GM12801 (cell line): ENCODE data around the gene CALHM2.

Source experiments
- TF ChIP-seq, protein P1 (sequence below): IDR thresholded peaks from one replicate; pipeline ENCODE4 v1.5.1; 2011; ENCODE audit warnings: control low read depth; ENCODE audit not compliant: insufficient read length; ENCODE audit errors: extremely low read depth

CALHM2 gene

DNA sequence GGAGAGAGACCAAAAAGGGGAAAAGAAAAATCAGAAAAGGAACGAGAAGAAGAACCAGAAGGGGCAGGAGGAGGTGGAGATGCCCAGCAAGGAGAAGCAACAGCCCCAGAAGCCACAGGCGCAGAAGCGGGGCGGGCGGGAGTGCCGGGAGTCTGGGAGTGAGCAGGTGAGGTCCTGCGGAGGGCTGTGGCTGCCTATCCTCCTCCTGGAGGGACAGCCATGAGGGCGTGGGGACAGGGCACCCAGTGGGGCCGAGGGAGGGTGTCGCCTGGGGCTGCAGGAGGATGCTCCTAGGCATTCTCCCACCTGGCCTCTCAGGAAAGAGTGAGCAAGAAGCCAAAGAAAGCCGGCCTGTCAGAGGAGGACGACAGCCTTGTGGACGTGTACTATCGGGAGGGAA is 11.8 kb downstream of the CALHM2 start:
- TF ChIP-seq, protein P1, sequence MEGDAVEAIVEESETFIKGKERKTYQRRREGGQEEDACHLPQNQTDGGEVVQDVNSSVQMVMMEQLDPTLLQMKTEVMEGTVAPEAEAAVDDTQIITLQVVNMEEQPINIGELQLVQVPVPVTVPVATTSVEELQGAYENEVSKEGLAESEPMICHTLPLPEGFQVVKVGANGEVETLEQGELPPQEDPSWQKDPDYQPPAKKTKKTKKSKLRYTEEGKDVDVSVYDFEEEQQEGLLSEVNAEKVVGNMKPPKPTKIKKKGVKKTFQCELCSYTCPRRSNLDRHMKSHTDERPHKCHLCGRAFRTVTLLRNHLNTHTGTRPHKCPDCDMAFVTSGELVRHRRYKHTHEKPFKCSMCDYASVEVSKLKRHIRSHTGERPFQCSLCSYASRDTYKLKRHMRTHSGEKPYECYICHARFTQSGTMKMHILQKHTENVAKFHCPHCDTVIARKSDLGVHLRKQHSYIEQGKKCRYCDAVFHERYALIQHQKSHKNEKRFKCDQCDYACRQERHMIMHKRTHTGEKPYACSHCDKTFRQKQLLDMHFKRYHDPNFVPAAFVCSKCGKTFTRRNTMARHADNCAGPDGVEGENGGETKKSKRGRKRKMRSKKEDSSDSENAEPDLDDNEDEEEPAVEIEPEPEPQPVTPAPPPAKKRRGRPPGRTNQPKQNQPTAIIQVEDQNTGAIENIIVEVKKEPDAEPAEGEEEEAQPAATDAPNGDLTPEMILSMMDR, result no peak

DNA sequence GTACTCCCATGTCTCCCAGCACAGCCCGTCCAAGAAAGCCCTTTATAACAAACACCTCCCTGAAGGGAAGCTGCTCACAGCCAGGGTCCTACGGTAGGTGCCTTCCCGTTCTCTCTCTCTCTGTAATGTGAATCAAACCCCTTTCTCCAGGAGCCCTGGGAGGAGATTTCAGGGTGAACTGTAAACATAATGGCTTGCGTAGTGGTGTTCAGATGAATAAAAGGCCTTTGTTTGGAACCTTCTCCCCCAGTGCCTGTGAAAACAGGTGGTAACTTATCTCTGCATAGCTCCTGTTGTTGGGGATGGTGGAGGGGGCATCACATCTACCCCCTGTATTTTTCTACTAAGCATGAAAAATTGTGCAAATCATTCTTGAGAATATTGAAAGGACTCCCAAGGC is 12.4 kb downstream of the CALHM2 start:
- TF ChIP-seq, protein P1, result no peak

DNA sequence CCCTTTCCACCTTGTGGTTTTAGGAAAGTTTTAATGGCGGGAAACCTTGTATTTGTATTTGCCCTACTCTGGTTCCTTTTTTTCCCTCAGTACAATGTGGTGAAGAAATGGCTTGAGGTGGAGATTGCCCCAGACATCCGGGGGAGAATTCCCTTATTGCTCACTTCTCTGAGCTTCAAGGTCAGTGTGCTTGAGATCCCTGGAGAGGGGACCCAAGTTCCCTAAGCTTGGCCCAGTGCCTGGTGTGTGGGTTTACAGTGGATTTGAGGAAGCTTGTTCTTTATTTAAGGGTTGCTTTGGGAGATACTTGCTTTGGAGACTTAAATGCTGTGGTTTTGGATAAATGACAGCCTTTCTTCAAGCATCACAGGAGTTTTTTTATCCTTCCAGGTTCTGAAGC is 18.3 kb downstream of the CALHM2 start:
- TF ChIP-seq, protein P1, result no peak

DNA sequence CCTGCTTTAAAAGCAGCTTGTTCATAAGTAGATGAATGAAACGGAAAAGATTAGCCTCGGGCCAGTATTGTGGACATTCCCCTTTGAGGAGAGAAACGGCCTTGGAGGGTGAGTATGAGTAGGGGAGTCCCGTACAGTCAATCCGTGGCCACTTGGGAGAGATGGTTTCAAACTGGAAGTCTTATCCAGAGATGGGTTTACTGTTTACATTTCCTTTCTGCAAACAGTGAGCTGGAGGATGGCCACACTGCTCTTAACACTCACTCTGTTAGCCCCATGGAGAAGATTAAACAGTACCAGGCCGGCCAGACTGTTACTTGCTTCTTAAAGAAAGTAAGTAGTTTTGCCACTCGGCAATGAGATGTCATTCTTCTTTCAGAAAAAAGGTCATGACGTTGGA is 20.3 kb downstream of the CALHM2 start:
- TF ChIP-seq, protein P1, result no peak

DNA sequence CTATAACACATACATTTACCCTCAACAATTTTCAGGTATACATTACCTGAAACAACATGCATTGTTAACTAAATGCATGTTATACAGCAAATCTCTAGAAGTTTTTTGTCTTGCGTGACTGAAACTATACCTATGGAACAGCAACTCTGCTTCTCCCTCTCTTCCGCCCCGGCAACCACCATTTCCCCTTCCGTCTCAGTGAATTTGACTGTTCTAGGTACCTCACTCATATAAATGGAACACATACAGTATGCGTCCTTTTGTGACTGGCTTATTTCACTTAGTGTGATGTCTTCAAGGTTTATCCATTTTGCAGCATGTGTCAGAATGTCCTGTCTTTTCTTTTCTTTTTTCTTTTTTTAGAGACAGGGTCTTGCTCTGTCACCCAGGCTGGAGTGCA is 22.5 kb downstream of the CALHM2 start:
- TF ChIP-seq, protein P1, result no peak

DNA sequence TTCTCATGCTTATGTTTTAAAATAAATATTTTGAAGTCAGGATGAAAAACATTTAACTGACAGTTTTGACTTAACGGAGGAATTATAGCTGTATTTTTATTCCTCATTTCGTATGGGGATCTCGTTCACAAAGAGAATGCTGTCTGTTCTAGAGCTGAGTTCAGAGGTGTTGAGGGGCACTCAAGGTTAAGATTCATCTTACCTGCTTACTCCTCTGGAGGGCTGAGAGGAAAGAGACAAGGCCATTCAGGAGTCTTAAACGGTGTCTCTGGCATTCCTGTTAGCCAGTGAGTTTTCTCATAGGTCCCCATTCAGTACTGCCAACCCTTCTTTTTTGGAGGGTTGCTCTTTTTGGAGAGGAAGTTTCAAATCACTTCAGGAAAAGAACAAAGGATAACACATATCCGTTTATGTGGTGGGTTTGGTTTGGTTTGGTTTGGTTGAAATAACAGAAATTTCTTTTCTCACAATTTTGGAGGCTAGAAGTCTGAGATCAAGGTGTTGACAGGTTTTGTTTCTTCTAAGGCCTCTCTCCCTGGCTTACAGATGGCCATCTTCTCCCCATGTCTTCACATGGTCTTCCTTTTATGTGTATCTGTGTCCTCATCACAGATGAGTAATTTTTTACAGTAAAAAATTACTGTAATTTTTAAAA is 23.1 kb downstream of the CALHM2 start:
- TF ChIP-seq, protein P1, result no peak

DNA sequence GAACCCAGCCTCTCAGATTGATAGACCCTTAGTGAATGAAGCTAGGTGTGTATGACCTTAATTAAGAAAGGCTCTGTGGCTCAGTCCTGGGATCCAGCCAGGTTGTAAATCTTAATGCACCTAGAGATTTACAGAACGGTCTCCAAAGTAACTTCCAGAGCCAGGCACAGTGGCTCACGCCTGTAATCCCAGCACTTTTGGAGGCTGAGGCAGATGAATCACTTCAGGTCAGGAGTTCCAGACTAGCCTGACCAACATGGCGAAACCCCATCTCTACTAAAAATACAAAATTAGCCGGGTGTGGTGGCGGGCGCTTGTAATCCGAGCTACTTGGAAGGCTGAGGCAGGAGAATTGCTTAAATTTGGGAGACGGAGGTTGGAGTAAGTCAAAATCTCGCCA is 24.3 kb downstream of the CALHM2 start:
- TF ChIP-seq, protein P1, result no peak
